ENCODE measurements around the gene ZNF469.

Gene ZNF469

DNA sequence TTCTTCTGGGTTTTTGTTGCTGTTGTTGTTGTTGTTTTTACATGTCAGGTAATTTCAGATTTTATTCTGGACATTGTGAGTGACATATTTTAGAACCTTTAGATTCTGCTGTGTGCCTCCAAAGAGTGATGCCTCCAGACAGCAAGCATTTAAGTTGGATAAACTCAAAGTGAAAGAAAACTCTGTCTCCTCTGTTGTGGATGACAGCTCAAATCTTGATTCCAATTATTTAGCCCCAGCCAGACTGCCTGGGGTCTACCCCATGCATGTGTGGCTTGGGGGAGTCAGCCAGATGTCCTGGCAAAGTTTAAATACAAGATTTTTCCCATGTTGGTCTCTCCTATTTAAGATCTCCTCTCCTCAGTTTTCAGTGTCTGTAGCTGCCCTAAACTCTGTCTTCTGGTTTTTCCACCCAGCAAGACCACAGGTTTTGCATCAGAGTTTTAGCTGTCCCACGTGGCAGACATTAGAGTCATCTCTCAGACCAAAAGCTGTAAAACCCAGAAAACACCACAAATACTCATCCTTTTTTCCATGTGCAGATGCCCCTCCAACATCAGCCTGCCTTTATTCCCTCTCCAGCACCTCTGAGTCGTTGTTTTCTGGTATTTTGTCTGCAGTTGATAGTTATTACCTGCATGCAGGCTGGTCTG lies 19.4 kb upstream of the ZNF469 start:
- no peak for DNase-seq

DNA sequence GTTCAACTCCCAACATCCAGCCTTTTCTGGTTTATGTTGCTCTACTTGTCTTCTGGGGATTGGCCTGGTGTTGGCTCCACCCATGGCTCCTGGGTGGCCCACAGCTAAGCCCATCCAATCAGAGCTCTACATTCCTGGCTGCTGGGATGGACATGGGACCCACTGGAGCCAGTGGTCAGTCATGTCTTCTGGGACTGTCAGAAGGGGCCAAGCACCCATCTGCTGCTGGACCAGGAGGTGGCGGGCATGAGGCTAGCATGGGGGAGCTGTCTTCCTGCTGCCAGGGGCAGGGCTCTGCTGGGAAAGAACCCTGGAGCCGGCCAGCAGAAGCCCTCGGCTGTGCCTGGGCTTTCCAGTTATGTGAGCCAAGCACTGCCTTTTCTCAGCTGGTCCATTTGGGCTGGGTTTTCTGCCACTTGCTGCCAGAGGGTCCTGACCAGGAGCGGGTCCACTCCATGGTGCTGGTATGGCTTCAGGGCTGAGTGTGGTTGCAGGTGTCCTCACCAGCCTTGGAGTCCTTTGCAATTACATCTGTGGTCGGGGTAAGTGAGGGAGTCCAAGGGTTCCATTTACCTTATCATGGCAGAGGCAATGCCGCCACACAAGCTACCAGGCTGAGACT lies 17.4 kb upstream of the ZNF469 start:
- no peak for DNase-seq

DNA sequence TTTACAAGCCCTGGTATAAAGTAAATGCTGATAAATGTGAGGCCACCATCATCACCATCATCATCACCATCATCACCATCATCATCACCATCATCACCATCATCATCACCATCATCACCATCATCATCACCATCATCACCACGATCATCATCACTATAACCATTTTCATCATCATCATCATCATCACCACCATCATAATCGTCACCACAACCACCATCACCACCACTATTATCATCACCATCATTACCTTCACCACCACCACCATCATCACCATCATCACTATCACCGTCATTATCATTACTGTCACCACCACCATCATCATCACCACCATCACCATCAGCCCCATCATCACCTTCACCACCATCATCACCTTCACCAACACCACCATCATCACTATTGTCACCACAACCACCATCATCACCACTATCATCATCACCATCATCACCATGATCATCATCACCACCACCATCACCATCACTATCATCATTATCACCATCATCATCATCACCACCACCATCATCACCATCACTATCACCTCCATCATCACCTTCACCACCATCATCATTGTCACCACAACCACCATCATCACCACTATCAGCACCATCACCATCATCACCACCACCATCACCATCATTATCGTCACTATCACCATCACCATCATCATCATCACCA lies 16.6 kb upstream of the ZNF469 start:
- no peak for DNase-seq

DNA sequence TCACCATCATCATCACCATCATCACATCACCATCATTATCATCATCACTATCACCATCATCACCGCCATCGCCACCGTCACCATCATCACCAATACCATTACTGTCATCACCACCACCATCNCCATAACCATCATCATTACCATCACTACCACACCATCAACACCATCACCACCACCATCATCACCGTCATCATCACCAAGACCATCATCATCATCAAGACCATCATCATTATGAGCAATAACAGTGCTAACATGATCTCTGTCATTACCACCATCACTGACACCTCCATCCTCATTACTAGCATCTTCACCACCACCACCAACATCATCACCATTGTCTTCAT lies 16.1 kb upstream of the ZNF469 start:
- no peak for DNase-seq

DNA sequence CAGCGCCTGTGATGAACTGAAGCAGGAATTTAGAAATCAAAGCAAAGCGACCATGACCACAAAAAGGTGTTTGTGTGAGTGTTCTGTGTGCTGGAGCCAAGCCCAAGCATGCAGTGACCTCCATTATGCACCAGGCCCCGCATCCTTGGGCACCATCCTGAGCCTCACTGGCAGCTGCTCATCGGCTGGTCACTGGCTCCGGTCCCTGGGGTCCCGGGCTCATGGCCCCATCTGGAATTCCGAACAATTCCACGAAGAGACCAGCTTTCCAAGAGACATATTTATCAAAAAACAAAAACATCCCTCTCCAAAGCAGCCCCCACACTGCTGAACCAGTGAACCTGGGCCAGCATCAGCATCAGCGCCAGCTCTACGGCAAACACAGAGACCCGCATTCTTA lies 15.2 kb upstream of the ZNF469 start:
- DNase-seq = no peak

DNA sequence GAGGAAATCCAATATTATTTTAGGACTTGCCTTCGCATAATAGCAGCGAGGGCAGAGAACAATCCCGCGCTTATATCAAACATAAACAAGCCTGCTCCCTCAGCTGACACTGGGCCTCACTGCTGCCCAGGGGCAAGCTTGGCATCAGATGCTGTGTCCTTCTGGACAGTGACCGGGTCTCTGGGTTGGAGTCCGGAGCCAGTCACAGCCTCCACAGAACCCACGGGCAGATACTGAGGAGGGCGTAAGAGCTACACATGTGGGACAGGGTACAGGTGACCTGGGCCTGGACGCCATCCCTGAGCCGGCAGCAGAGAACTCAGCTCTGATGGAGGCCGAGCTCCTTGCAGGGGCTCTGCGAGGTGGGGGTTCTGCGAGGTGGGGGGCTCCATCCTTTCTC lies 14.7 kb upstream of the ZNF469 start:
- no peak for DNase-seq

DNA sequence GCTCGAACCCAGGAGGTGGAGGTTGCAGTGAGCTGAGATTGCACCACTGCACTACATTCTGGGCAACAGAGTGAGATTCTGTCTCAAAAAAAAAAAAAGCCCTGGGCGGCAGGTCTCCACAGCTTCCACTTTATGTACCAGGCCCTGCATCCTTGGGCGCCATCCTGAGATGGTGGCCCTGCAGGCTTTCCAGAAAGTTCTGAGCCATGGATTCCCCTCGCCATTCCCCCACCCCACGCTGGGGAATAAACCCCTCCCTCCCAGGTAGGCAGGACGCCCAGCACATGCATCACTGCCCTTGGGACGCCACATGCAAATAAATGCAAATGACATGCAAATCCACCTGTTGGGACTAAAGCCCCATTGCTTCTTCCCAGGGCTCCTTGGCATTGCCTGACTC lies 13.8 kb upstream of the ZNF469 start:
- DNase-seq = no peak

DNA sequence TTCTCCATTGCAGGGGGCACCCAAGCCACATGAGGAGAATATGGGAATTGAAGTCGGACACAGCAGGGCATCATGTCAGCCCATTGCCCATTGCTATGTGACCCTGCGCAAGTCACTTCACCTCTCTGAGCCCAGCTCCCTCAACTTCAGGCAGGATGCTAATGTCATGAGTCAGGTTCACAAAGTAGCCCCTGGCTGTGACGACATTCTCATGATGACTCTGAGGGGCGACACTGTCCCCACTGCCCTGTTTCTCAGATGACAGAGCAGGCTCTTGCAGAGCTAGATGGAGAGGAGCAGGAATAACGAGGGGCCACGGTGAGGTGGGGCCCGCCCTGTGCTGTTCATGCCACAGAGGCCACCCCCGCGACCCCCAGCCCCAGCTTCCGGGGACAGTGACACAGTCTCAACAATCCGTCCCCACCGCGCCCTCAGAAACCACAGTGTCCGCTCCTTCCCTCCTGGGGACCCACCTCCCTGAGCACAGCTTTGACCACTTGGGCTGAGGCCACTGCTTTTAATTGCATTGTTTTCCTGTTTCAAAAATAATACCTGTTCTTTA lies 13.2 kb upstream of the ZNF469 start:
- DNase-seq = no peak

DNA sequence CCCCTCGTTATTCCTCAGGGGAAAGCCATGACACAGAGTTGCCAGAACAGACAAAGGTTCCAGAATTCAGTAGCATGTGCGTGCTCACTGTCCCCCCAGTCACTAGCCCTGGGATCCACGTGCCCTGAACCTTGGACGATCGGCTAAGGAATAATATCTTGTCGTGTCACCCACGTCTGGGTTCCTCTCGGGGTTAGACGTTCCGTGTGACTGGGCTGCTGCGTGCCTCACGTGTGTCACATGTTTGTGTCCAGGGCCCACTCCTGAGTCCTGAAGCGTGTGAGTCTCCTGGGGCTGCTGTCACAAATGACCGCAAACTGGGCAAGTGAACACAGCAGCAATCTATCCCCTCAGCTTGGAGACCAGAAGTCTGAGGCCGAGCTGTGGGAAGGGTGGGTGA lies 12.4 kb upstream of the ZNF469 start:
- no peak for DNase-seq

DNA sequence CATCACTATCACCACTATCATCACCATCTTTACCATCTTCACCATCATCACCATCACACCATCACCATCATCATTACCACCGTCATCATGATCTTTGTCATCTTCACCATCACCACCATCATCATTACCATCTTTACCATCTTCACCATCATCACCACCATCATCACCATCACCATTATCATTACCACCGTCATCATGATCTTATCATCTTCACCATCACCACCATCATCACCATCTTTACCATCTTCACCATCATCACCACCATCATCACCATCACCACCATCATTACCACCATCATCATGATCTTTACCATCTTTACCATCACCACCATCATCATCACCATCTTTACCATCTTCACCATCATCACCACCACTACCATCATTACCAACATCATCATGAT lies 10.2 kb upstream of the ZNF469 start:
- no peak for DNase-seq

DNA sequence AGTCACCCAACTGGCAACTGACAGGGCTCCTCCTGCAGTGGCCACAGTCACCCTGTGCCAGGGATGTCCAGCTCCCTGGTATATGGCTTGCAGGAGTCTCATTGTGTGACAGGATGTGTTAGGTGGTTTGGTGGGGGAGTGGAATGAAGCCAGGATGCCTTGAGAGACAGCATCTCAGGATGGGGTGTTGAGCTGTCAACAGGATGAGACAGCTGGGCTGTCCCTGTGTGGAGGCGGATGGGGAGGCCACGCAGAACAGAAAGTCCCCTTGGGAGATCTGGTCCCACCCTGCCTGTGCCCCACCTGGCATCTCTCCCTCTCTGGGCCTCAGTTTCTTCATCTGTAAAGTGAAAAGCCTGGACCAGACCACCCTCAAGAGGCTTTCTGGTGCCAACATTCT lies 9.5 kb upstream of the ZNF469 start:
- no peak for DNase-seq

DNA sequence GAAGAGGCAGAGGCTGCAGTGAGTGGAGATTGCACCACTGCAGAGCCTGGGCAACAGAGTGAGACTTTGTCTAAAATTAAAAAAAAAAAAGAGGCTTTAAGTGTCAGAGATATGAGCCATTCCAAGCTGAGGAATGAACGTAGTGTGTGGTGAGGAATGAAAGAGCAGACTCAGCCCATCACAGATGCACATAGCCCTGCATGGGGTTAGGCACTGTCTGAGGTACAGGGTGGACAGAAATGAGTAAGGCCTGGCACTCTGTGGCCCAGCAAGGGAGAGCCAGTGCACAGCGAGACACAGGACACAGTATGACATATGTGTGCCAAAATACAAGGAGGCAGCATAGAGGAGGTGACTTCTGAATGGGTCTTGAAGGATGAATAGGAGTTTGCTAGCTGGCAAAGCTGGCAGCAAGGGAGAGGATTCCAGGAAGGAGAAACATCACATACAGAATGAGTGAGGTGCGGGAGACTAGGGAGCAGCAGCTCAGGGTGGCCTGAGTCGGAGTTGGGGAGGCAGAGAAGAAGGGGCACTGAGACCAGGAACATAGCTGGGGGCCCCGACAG lies 8.7 kb upstream of the ZNF469 start:
- DNase-seq = no peak

DNA sequence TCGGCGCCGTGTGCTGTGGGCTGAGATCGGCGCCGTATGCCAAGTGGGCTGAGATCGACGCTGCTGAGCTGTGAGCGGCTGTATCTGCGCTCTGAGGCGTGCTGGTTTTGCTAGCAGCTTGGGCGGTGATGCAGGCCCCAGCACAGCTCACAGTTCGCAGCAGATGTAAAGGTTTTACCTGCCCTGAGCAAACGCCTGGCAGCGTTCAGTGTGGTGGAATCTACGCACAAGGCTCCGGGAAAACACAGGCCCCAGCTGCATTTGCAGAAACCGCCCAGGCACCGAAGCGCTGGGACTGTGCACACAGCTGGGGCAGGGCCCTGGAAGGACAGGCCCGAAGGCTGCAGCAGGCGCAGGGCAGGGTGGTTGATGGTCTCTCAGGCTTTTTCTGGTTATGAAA lies 8.0 kb upstream of the ZNF469 start:
- DNase-seq = no peak

DNA sequence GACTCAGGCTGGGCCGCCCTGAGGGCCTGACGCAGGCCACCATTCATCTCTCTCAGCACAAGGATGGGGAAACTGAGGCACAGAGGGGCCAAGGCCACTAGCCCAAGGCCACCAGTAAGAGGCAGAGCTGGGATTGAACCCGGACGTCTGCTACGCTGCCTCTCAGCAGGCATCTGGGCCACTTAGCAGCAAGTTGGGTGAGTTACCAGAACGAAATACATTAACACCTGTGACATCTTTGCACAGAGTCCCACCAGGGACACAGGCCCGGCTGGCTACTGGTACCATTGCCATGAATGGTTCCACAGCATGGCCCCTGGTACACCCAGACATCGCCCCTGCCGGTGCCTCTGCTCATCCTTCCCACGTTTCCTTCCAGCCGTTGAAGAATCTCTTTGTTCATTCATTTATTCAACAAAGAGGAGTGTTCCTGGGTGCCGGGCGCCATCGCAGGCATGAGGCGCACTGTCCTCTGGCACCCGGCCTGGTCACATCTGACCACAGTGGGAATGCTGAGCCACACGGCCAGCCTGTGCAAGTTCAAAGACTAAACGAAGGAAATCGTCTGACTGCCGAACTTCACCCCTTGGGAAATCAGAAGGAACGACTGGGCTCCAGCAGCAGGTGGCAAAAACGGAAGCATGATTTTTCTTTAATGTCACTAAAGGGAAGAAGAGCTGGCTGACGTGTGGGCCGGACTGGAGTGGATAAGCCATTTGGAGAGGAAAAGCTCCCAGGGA lies 7.4 kb upstream of the ZNF469 start:
- no peak for DNase-seq

DNA sequence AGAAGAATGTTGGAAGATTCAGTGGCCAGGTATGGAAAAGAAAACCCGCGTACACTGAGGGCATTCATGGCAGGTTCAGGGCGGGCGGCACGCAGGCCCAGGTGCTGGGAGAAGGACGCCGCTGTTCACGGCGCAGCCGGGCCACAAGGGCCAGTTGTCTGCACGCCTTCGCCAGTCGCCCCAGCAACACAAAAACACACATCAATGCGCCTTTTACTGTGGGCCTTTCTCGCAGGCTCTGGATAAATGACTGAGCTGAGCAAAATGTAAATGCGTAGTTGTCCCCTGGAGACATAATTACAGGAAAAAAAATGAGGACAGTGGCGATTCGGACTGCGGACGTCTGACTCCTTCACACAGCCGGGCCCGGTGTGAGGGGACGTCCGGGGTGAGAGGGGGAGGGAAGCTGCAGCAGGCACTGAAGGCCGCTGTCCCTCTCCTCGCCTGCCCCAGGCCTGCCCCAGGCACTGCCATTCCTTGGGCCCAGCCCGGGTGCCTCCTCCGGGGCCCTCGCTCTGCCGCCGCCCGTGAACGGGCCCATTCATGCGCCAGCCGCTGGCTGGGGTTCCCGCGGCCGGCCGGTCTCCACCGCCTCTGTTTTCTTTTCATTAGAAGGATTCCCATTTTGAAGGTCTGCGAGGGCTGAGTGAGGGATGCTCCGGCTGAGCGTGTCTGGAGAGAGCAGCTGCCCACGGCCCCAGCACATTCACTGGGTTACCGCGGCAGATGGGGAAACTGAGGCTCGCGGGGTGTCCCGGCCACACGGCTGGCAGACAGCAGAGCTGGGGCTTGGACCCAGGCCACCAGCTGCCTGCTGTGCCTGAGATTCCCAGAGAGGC lies 6.5 kb upstream of the ZNF469 start:
- DNase-seq = no peak

DNA sequence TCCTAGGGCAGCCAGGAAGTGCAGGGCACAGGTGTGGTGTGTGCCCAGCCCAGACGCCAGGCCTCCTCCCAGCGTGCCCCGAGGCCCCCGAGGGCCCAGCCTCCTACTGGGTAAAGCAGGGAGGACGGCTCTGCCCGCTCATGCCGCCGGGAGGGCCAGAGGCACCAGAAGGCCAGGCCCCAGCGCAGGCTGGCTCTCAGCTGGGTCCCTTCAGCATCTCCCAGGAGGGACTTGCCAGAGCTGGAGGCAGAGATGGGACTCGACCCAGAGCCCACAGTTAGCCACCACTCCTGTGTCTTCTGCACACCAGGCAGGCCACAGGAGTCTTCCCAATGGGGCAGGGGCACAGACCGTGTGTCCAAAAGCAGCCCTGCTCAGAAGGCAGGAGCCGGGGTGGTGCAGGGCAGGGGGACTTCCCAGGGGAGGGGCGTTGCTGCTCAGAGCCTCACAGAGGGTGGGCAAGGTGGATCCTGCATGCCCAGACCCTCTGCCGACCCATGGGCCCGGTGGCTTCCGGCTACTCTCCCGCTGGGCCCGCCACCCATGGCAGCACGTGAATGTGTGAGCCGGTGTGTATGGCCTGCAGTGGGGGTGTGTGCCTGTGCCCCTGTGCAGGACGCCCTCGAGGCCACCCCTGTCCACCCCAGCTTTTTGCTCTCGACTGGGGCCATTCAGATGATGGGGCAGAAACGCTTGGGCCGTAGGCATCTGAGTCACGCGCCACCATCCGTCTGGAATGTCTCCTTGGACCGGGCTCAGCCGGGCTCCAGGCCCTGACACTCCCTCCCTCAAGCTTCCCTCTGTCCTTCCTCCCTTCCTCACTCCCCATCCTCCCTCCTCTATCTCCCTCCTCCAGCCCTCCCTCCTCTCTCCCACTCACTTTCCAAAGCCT lies 5.7 kb upstream of the ZNF469 start:
- no peak for DNase-seq

DNA sequence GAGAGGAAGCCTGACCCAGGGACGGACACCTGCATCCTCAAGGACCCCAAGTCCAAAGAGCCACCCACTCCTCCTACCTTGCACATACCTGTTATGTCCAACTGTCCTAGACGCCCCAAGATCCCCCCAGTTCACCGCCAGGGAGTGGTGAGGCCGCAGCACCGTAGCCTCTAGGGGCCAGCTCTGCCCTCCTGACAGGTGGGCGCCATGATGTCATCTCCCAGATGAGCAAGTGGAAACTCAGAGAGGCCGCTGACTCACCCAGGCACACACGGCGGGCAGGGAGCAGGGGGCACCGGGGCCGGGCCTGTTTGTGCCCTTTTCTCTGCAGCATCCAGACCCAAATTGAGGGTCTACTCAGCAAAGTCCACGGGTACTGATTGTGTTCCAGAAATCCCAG lies 4.8 kb upstream of the ZNF469 start:
- DNase-seq = no peak

DNA sequence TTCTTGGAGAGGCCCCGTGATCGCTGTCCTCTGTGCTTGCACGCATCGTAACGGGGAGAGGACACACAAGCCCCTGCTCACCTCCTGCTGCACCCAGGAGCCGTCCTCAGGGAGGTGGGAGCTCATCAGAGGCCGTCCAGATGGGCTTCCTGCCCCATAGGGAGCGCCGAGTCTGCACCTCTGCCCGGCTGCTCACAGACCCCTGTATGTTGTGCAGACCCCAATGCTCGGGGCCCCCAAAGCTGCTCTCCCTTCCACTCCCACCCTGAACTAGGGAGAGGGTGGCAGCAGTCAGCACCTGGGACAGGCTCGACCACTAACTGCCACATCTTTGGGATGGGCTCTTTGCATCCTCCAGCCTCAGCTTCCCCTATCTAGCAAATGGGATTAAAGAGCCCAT lies 4.4 kb upstream of the ZNF469 start:
- DNase-seq = no peak

DNA sequence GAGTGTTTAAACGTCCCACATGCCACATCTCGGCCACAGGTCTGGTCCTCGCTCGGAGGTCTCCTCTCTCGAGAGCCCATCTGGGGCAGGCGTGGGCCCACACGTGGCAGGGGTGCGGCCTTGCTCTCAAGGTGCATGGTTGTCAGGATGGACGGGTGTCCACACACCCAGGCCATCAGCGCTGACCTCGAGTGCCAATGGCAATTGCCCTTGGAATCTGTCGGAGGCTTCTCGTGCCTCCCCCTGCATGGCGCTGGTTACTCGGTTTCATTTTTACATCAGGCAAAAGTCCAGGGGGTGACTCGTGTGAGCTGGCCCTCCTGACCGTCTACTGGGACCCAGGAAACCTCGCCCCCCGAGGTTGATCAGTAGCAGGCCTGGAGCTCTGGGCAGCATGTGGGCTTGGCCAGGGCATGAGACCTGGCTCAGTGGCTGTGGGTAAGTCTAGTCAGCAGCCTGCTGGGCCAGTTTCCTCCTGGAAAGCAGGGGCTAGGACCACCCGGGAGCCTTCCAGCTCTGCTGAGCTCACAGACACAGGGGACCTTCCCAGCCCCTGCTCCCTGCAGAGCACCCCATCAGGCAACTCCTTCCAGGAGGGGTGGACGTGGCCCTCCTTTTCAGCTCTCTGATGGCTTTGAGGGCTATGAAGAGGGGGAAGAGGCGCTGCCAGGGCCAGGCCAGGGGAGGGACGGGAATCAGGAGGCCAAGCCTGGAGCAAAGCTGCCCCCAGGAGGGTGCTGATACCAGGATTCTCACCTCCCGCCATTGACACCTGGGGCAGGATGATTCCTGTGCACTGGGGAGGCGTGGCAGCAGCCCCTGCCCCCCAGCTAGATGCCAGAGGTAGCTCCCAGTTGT lies 3.7 kb upstream of the ZNF469 start:
- DNase-seq = no peak

DNA sequence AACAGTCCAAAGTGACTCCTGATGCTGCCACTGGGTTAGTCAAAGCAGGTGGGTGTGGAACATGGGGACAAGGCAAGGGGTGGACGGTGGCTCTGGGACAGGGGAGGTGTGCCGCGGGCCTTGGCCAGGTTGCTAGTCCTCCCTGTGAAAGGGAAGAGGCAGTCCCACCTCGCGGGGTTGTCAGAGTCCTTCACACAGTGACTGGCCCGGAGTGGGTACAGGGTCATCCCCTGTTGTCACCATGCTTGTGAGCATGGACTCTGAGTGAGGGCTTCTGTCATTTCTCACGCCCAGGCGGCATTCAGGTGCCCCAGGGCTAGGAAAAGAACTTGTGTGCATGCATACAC lies 3.1 kb upstream of the ZNF469 start:
- no peak for DNase-seq

DNA sequence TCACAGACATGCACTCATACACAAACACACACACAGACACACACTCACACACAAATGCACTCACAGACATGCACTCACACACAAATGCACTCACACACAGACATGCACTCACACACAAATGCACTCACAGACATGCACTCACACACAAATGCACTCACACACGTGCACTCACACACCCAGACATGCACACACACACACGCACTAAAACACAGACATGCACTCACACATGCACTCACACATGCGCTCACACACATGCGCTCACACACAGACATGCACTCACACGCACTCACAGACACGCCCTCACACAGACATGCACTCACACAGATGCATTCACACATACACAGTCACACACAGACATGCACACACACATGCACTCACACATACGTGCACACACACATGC lies 2.7 kb upstream of the ZNF469 start:
- DNase-seq = no peak

All from stimulated activated CD4-positive, alpha-beta T cell treated with anti-CD3 and anti-CD28 coated beads, Interleukin-2, amount 100 ng/mL, for 24 hours (primary cell).